M059J (cell line): ENCODE data around the gene KIAA1755. TPM values are rescaled to one million over a fixed set of nuclear protein-coding genes. Genes with fewer than 3 reads are reported as not detected.

ENCODE experiments used
- DNase-seq: peaks from one replicate; pipeline ENCODE4 v3.0.0-alpha.2; 2012; ENCODE audit warnings: low read depth
- total RNA-seq: library from RNA; depleted of rRNA; stranded (reverse); fragments of >200 nt; shearing (Covaris generic); gene quantifications from 2 replicates; pipeline ENCODE4 v1.2.3, GENCODE V29; 2014; rRNA removed

The KIAA1755 gene
- total RNA-seq, 1 experiment from 2014 or later: 3.8 TPM

- peak; percentile 77 for DNase-seq
Observed at GRCh38 chr20:38165089-38165965, 95.2 kb downstream of the KIAA1755 start, which contains the start of gene TGM2. TSS of gene TGM2 (minus strand) at chr20:38165270. CDS start at chr20:38165198, 72 bp downstream.

- DNase-seq: no peak
Observed at GRCh38 chr20:38164624-38165088, 95.9 kb downstream of the KIAA1755 start.

GRCh38 chr20:38164069-38164468, 96.5 kb downstream of the KIAA1755 start:
- DNase-seq: no peak

GRCh38 chr20:38162878-38163875, 97.4 kb downstream of the KIAA1755 start:
- no peak for DNase-seq

GRCh38 chr20:38162149-38162548, 98.4 kb downstream of the KIAA1755 start:
- DNase-seq: no peak

- no peak for DNase-seq
Observed at GRCh38 chr20:38161412-38161774, 99.1 kb downstream of the KIAA1755 start.

Other genes with a start within 250 kb of the KIAA1755 start
- 24.2 and 40.3 TPM in 2 replicates for gene TTI1, start 227.3 kb downstream of the KIAA1755 start, total RNA-seq
- 22.8 and 35.5 TPM in 2 replicates for gene RPRD1B, start 227.0 kb downstream of the KIAA1755 start, total RNA-seq
- gene TGM2, start 95.5 kb downstream of the KIAA1755 start, total RNA-seq: 76.6 and 108 TPM in 2 replicates
- 0.91 and 1.5 TPM in 2 replicates for gene BPI, start 43.4 kb upstream of the KIAA1755 start, total RNA-seq
- 0.22 TPM in 1 of 2 replicates, not detected in the other for gene LBP, start 85.7 kb upstream of the KIAA1755 start, total RNA-seq
- 6.1 and 24.9 TPM in 2 replicates for gene SNHG17, start 174.6 kb upstream of the KIAA1755 start, total RNA-seq
- 30.5 and 35.9 TPM in 2 replicates for gene RALGAPB, start 212.1 kb upstream of the KIAA1755 start, total RNA-seq